DMS114 treated with DMSO at 0.1 percent for 48 hours (cell line): ENCODE results near the gene TMEM132D.

Experiments
- DNase-seq: peaks from one replicate; lab custom pipeline; 2025; ENCODE audit not compliant: unreplicated experiment; lab: John Stamatoyannopoulos, UW

The TMEM132D gene

GRCh38 chr12:129750421-129750820, 153.4 kb downstream of the TMEM132D start:
- no peak for DNase-seq

- no peak for DNase-seq
Measured at GRCh38 chr12:129746318-129746717, 157.5 kb downstream of the TMEM132D start.

GRCh38 chr12:129729170-129729569, 174.7 kb downstream of the TMEM132D start:
- no peak for DNase-seq

- DNase-seq = no peak
Measured at GRCh38 chr12:129727100-129727499, 176.7 kb downstream of the TMEM132D start.

- DNase-seq = no peak
Measured at GRCh38 chr12:129723260-129723659, 180.6 kb downstream of the TMEM132D start.

- no peak for DNase-seq
Measured at GRCh38 chr12:129720618-129721017, 183.2 kb downstream of the TMEM132D start.

- DNase-seq = no peak
Measured at GRCh38 chr12:129719416-129719815, 184.4 kb downstream of the TMEM132D start.

GRCh38 chr12:129717438-129717837, 186.4 kb downstream of the TMEM132D start:
- no peak for DNase-seq

- DNase-seq = no peak
Measured at GRCh38 chr12:129716825-129717224, 187.0 kb downstream of the TMEM132D start.

- no peak for DNase-seq
Measured at GRCh38 chr12:129706716-129707115, 197.1 kb downstream of the TMEM132D start.

GRCh38 chr12:129704232-129704830, 199.5 kb downstream of the TMEM132D start:
- no peak for DNase-seq

GRCh38 chr12:129701631-129702101, 202.2 kb downstream of the TMEM132D start:
- DNase-seq = no peak

GRCh38 chr12:129700036-129700435, 203.8 kb downstream of the TMEM132D start:
- no peak for DNase-seq

GRCh38 chr12:129696926-129697325, 206.9 kb downstream of the TMEM132D start:
- no peak for DNase-seq

GRCh38 chr12:129696405-129696804, 207.4 kb downstream of the TMEM132D start:
- DNase-seq = no peak

GRCh38 chr12:129693731-129694130, 210.1 kb downstream of the TMEM132D start:
- DNase-seq = no peak

GRCh38 chr12:129687731-129688130, 216.1 kb downstream of the TMEM132D start:
- no peak for DNase-seq

- DNase-seq = no peak
Measured at GRCh38 chr12:129681830-129682229, 222.0 kb downstream of the TMEM132D start.

- DNase-seq = no peak
Measured at GRCh38 chr12:129681151-129681550, 222.7 kb downstream of the TMEM132D start.

- no peak for DNase-seq
Measured at GRCh38 chr12:129676411-129676810, 227.4 kb downstream of the TMEM132D start.

GRCh38 chr12:129675947-129676346, 227.9 kb downstream of the TMEM132D start:
- no peak for DNase-seq

GRCh38 chr12:129675496-129675895, 228.3 kb downstream of the TMEM132D start:
- DNase-seq = no peak

- DNase-seq = no peak
Measured at GRCh38 chr12:129673806-129674205, 230.0 kb downstream of the TMEM132D start.
